NCI-H526 (cell line): ENCODE data around the gene TBCE.
A peak's percentile ranks its signal among the peaks of the same experiment; 100 is the strongest.
"Not testable (repeated sequence)": the region's sequence is repeated elsewhere in the genome, so short reads cannot be mapped to it uniquely, and the experiment has no call there.

Experiments
- DNase-seq, 2 experiments: peaks; one replicate each; lab custom pipeline; 2025; lab: John Stamatoyannopoulos, UW

TBCE gene

GRCh38 chr1:235351898-235352297 is 15.3 kb upstream of the TBCE start:
- DNase-seq, result no peak

GRCh38 chr1:235357485-235358373 is 9.5 kb upstream of the TBCE start:
- peak; percentile 19 to 70 for DNase-seq

DNA sequence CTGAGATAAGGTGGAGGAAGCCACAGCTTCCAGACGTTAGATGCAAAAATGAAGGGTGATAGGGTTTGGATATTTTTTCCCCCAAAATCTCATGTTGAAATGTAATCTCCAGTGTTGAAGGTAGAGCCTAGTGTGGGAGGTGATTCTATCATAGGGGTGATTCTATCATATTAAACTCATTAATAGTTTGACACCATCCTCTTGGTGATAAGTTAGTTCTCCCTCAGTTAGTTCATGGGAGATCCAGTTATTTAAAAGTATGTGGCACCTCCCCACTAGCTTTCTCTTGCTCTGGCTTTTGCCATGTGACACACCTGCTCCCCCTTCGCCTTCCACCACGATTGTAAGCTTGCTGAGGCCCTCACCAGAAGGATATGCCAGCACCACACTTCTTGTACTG is 8.3 kb upstream of the TBCE start:
- no peak for DNase-seq

GRCh38 chr1:235364189-235364588 is 3.0 kb upstream of the TBCE start:
- not testable (repeated sequence) for DNase-seq

DNA sequence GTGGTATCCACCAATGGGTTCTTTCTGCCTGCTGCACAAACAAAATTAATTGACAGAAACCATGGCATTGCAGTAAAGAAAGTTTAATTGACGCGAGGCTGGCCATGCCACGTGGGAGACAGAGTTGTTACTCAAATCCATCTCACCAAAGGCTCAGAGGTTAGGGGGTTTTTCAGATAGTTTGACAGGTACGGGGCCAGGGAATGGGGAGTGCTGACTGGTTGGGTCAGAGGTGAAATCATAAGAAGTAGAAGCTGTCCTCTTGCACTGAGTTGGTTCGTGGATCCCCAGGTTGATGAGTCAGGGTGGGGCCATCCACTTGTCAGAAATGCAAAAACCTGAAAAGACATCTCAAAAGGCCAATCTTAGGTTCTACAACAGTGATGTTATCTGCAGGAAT is 941 bp upstream of the TBCE start:
- no peak for DNase-seq

DNA sequence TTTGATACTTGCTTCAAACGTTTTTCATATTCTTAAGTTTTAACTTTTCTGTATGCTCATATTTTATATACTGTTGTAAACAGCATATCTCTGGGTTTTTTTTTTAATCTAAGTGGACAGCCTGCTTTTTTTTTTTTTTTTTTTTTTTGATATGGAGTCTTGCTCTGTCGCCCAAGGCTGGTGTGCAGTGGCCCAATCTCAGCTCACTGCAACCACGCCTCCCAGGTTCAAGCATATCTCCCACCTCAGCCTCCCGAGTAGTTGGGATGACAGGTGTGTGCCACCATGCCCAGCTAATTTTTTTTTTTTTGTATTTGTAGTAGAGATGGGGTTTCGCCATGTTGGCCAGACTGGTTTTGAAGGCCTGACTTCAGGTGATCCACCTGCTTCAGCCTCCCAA is 1.2 kb downstream of the TBCE start:
- no peak for DNase-seq

DNA sequence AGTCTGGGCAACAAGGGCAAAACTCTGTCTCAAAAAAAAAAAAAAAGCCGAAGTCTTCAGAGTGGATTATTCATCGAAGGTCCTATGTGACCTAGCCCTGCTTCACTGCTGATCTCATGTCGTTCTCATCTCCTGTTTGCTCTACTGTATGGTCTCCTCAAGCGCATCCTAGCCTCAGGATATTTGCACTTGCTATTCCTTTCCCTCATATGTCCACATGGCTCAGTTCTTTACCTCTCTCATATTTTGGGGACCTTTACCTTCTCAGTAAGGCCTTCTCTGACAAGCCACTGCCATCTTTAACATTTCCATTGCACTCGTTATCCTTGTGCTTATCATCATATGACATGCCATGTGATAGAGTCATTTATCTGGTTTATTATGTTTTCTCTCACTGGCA is 2.6 kb downstream of the TBCE start:
- DNase-seq, result no peak

- DNase-seq, result no peak
These were observed 8.8 kb downstream of the TBCE start for GRCh38 chr1:235375919-235376605.

- DNase-seq, result not testable (repeated sequence)
These were observed 11.0 kb downstream of the TBCE start for GRCh38 chr1:235378134-235378735.

DNA sequence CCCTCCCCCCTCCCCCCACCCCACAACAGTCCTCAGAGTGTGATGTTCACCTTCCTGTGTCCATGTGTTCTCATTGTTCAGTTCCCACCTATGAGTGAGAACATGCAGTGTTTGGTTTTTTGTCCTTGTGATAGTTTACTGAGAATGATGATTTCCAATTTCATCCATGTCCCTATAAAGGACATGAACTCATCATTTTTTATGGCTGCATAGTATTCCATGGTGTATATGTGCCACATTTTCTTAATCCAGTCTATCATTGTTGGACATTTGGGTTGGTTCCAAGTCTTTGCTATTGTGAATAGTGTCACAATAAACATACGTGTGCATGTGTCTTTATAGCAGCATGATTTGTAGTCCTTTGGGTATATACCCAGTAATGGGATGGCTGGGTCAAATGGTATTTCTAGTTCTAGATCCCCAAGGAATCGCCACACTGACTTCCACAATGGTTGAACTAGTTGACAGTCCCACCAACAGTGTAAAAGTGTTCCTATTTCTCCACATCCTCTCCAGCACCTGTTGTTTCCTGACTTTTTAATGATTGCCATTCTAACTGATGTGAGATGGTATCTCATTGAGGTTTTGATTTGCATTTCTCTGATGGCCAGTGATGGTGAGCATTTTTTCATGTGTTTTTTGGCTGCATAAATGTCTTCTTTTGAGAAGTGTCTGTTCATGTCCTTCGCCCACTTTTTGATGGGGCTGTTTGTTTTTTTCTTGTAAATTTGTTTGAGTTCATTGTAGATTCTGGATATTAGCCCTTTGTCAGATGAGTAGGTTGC is 14.9 kb downstream of the TBCE start:
- not testable (repeated sequence) for DNase-seq

DNA sequence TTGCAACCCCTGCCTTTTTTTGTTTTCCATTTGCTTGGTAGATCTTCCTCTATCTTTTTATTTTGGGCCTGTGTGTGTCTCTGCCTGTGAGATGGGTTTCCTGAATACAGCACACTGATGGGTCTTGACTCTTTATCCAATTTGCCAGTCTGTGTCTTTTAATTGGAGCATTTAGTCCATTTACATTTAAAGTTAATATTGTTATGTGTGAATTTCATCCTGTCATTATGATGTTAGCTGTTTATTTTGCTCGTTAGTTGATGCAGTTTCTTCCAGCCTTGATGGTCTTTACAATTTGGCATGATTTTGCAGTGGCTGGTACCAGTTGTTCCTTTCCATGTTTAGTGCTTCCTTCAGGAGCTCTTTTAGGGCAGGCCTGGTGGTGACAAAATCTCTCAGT is 18.4 kb downstream of the TBCE start:
- not testable (repeated sequence) for DNase-seq

DNA sequence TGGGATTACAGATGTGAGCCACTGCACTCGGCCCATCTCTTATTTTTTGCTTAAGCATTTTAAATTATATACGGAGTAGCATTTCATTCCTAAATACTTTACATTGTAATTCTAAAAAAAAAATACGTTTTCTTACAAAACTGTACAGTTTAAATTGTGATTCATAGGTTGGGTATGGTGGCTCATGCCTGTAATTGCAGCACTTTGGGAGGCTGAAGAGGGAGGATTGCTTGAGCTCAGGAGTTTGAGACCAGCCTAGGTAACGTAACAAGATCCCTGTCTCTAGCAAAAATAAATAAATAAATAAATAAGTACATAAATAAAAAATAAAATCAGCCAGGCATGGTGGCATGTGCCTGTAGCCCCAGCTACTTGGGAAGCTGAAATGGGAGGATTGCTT is 24.6 kb downstream of the TBCE start:
- no peak for DNase-seq

DNA sequence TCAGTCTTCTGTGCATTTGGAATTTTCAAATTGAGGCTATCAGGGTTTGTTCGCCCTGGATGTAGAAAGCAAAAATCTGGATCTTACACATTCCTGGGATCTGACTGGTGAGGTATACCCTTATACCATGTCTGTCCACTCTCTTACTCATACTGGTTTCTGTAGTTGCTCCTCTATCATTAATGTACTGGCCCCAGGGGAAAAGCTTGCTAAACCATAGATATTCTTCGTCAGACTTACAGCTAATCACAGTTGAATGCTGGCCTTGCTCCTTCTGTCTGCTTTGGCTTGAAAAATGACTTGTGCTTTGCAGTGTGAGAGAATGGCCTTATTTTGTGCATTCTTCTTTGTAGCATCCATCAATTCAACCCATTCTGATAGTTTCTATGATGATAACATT is 30.5 kb downstream of the TBCE start:
- no peak for DNase-seq

DNA sequence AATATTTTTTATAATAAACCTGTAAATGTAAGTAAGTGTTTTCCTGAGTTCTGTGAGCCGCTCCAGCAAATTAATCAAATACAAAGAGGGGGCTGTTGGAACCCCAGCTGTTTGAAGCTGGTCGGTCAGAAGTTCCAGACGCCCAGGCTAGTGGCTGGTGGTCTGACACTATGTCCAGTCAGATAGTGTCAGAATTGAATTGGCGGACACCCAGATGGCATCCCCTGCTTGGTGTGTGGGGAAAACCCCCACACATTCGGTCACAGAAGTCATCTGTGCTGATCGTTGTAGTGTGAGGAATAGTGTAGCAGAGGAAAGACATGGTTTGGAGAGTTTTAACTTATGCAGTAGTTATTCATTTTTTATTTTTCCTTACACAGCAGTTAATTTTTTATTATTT is 32.4 kb downstream of the TBCE start:
- no peak for DNase-seq

GRCh38 chr1:235401251-235401650 is 34.0 kb downstream of the TBCE start:
- DNase-seq, result no peak

DNA sequence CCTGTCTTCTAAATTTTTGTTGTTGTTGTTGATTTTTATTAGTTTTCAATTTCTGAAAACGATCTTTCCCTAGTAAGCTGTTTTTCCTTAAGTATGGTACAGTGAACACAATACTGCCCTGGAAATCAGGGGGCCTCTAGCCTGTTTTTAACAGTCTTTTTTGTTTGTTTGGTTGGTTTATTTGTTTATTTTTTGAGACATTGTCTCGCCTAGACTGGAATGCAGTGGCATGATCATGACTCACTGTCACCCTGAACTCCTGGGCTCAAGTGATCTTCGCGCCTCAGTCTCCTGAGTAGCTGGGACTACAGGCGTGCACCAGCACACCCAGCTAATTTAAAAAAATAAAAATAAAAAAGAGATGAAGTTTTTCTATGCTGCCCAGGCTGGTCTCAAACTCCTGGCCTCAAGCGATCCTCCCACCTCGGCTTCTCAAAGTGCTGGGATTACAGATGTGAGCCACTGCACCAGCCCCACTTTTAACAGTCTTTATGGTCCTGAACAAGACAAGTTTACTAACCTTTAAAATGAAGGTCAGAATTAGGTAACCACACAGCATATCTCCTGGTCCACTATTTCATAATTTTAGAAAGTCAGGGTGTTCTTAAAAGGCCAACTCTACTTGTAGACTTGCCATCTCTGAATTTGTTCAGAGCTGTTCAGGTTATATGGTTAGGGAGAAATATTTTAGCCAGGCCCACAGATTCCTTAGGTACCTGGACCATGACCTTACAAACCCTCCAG is 35.4 kb downstream of the TBCE start:
- DNase-seq, result no peak

GRCh38 chr1:235403593-235403992 is 36.4 kb downstream of the TBCE start:
- no peak for DNase-seq

- no peak for DNase-seq
These were observed 37.0 kb downstream of the TBCE start for GRCh38 chr1:235404190-235404589.

DNA sequence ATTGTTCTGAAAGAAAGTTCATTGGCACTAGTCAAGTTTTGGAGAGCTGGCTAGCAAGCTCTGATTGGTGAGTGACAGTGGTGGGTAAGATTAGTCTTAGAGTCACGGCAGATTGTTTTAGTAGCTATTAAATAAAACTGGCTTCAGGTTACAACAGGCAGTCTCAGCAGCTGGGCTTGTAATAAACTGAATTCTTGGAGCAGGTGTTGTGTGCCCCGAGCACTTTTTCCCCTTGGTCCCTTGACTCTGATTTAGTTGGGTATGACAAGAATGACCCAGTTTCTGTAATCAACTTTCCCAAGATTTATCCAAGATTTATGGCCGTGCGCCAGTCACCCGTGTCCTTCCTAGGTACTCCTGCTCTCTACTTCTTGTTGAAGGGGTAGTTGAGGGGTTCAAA is 40.2 kb downstream of the TBCE start:
- DNase-seq, result no peak

DNA sequence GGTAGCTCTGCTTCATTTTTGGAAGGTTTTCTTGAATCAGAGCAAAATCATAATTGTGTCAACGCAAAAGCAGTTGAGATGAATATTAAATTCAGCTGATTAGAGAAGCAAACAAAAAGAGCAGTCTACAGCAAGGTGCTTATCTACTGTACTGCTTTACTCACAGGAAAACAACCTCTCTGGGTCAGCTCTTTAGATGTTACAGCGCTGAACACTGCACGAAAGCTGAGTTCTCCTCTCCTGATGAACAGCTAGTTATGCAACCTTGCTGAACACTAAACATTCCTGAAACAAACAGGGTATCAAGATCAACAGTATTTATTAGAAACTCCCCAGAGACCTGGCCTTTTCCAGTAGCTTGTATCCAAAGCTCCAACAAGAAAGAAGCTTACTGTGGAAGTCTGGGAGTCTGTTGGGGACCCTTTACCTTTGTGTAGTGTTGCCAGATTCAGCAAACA is 41.3 kb downstream of the TBCE start:
- no peak for DNase-seq

DNA sequence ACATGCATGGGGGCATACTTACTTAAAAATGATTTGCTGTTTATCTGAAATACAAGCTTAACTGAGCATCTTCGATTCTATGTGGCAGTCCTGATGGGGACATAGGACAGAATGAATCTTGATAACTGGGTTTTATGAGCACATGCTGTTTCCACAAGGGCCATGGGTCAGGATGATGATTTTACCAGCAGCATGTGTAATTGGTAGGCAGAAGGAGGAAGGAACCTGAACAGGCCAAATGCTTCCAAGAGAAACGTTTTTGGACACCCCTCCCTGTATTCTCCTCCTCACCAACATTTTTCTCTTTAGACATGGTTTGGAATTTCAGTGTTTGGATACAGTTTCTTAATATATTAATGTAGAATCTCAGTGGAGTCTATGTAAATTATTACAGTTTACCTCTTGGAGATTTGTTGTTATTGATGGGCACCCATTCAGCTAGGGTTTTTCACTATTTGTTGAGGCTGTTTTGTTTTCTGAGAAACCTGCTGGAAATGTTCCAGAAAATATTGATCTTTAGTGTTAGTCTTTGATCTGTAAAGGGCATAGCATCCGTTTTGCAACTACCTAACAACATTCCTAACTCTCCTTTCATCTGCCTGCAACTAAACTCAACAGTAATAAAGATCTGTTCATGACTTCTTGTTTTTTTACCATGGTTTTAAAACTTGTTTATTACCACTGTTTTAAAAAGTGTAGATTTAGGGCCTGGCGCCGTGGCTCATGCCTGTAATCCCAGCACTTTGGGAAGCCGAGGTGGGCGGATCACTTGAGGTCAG is 42.0 kb downstream of the TBCE start:
- DNase-seq, result no peak
